IPS-18a (cell line): ENCODE data around the gene CACNA2D4.

Experiments
- H3K27ac ChIP-seq: one replicate; pipeline ENCODE4 v1.5.1; 2013; ENCODE audit warnings: low read length
- H3K27me3 ChIP-seq: one replicate; pipeline ENCODE4 v1.6.1; 2013; ENCODE audit warnings: mild to moderate bottlenecking, low read length; ENCODE audit not compliant: control insufficient read depth, insufficient read depth
- H3K36me3 ChIP-seq: one replicate; pipeline ENCODE4 v1.6.1; 2013; ENCODE audit warnings: low read depth, low read length; ENCODE audit not compliant: control insufficient read depth
- H3K4me1 ChIP-seq: one replicate; pipeline ENCODE4 v1.6.1; 2013; ENCODE audit warnings: low read depth, low read length; ENCODE audit not compliant: control insufficient read depth
- H3K4me3 ChIP-seq: one replicate; pipeline ENCODE4 v1.5.1; 2013; ENCODE audit warnings: low read length
- H3K9ac ChIP-seq: one replicate; pipeline ENCODE4 v1.6.1; 2013; ENCODE audit warnings: mild to moderate bottlenecking, low read length, moderate library complexity
- H3K9me3 ChIP-seq: one replicate; pipeline ENCODE4 v1.6.1; 2013; ENCODE audit warnings: low read depth, low read length; ENCODE audit not compliant: control insufficient read depth

The CACNA2D4 gene

DNA sequence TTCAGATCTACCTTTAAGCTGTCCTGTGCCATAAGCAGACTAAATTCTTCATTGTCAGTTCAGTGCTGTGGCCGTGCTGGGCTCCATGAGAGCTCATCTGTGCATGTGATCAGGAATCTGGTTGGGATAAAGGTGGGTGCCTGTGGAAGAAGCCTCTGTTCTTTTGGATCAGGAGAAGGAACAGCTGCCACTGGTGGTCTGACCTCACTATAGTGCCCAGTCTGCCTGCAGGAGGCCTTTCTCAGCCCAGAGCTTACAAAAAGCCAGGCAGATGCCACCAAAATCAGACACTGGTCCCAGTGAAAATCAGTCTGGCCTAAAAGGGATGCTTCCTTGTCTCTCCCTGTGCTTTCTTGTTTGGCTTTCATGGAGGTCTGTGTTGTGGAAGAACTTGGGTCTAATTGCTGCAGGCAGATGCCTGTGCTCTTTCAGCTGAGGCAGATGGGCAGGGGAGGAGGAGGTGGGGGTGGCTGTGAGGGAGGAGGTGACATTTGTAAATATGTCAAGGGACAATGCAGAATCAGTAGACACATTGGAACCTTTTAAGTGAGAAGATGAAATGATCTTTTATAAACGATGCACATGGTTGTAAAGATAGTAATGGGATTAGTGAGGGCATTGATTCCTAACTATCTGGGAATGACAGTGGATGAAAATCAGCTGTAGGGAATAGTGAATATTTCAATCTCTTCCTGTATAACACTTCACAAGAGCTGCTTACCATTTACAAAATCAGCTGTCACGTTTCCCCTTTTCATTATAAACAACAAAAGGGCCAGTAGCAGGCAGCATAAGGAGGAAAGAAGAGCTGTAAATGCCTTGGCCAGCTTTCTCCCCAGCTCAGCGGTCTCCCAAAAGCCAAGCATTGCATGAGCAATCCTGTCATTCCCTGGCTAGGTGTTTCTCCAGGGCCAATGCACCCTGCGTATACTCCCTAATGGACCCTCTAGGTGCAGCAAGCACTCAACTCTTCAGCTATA lies 44.6 kb downstream of the CACNA2D4 start:
- no peaks in the 10 kb centered on the region for H3K9me3 ChIP-seq
- H3K4me3 ChIP-seq: no peak overlapping the region
- H3K9ac ChIP-seq: no peak overlapping the region
- H3K27ac ChIP-seq: no peak overlapping the region
- no peaks in the 10 kb centered on the region for H3K27me3 ChIP-seq
- no peaks in the 10 kb centered on the region for H3K4me1 ChIP-seq
- no peaks in the 10 kb centered on the region for H3K36me3 ChIP-seq

DNA sequence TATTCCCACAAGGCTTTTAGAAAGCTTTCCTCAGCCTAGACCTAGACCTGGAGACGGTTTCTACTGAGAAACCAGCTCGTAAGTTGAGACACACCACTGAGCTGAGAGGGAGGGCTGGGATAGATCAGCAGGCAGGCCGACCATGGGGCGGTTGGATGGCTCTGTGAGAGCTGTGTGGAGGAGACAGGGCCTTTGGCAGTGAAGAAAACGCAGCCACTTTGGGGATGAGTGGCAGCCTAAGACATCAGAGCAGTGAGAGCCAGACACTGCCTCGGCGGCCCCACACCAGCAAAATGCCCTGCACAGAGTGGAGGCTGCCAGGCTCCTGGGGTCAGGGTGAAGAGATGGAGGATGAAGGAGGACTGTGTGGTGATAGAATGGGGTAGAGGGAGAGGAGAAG lies 46.0 kb downstream of the CACNA2D4 start:
- H3K36me3 ChIP-seq: no peaks in the 10 kb centered on the region
- no peak overlapping the region for H3K4me3 ChIP-seq

GRCh38 chr12:1872001-1872400 lies 46.5 kb downstream of the CACNA2D4 start:
- Histone ChIP-seq H3K4me3 (no peak overlapping the region), H3K9ac (no peak overlapping the region), H3K27me3 (no peaks in the 10 kb centered on the region), H3K36me3 (no peaks in the 10 kb centered on the region), H3K9me3 (no peaks in the 10 kb centered on the region), H3K27ac (no peak overlapping the region), H3K4me1 (no peaks in the 10 kb centered on the region)

More for the DNA sequence above, 46.0 kb downstream of the CACNA2D4 start:
- Histone ChIP-seq H3K9ac (no peak overlapping the region), H3K27me3 (no peaks in the 10 kb centered on the region), H3K9me3 (no peaks in the 10 kb centered on the region), H3K4me1 (no peaks in the 10 kb centered on the region), H3K27ac (no peak overlapping the region)

DNA sequence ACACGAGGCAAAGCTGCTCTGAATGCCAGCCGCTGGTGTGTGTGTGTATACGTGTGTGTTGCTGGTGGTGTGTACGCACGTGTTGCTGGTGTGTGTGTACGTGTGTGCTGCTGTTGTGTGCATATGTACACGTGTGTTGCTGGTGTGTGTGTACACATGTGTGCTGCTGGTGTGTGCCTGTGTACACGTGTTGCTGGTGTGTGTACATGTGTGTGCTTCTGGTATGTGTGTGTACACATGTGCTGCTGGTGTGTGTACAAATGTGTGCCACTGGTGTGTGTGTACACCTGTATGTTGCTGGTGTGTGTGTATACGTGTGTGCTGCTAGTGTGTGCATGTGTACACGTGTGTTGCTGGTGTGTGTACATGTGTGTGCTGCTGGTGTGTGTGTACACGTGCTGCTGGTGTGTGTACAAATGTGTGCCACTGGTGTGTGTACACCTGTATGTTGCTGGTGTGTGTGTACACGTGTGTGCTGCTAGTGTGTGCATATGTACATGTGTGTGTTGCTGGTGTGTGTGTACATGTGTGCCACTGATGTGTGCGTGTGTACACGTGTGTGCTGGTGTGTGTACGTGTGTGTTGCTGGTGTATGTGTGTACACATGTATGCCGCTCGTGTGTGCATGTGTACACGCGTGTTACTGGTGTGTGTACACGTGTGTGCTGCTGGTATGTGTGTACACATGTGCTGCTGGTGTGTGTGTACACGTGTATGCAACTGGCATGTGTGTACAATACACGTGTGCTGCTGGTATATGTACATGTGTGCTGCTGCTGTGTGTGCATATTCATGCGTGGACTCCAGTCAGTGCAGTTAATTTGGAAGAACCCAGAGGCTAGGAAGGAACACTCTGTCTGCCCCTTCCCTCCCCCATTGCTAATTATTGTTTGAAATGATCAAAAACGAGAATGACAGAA lies 47.2 kb downstream of the CACNA2D4 start:
- no peaks in the 10 kb centered on the region for H3K27me3 ChIP-seq
- H3K9ac ChIP-seq: no peak overlapping the region

DNA sequence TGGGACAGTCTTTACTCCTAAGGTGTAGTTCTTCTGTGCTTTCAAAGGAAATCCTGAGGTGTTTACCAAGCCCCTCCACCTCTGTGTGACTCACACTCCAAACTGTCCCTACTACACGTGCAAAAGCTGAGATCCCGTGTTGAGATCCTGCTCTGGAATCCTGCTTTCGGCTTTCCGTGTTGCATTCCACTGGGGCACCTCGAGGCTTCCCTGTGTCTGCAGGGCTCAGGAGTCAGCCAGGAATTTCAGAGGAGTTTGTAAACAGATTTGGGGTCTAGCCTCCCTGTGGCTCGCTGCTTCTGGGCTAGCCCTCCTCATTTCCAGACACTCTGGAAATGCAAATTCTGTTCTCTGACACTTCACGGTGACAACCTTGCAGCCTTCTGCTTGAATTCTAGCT lies 48.4 kb downstream of the CACNA2D4 start:
- H3K9me3 ChIP-seq: no peaks in the 10 kb centered on the region
- H3K36me3 ChIP-seq: no peaks in the 10 kb centered on the region
- H3K27ac ChIP-seq: no peak overlapping the region
- H3K4me3 ChIP-seq: no peak overlapping the region
- no peak overlapping the region for H3K9ac ChIP-seq
- H3K4me1 ChIP-seq: no peaks in the 10 kb centered on the region
- no peaks in the 10 kb centered on the region for H3K27me3 ChIP-seq

More for the DNA sequence above, 47.2 kb downstream of the CACNA2D4 start:
- no peak overlapping the region for H3K27ac ChIP-seq
- H3K4me3 ChIP-seq: no peak overlapping the region
- H3K36me3 ChIP-seq: no peaks in the 10 kb centered on the region
- H3K4me1 ChIP-seq: no peaks in the 10 kb centered on the region
- H3K9me3 ChIP-seq: no peaks in the 10 kb centered on the region

GRCh38 chr12:1869145-1869544 lies 49.3 kb downstream of the CACNA2D4 start:
- Histone ChIP-seq H3K9ac (no peak overlapping the region), H3K36me3 (no peaks in the 10 kb centered on the region), H3K4me3 (no peak overlapping the region), H3K4me1 (no peaks in the 10 kb centered on the region), H3K27me3 (no peaks in the 10 kb centered on the region), H3K9me3 (no peaks in the 10 kb centered on the region), H3K27ac (no peak overlapping the region)

DNA sequence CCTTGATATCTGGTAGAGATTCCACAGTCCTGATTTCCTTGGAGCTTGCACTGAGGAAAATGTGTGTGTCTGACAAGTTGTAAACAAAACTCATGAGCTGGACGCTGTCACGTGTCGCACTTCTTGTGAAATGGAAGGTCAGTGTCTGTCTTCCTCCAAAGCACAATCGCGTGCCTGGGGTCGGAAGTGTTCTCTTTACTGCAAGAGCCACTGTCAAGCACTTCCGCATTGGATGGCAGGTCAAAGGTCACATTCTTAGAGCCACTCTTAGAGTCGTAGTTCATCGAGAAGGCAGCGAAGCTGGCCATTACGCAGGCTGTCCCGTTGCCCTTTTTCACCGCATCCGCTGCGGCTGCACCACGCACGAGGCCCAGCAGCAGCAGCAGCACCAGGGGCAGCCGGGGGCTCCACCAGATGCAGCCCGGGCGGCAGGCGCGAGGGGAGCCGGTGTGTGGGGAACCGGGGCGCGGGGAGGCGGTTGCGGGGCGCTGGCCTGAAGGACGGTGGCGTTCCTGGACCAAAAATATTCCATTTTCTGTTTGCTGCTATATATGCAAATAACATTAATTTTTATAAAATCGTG lies 53.1 kb downstream of the CACNA2D4 start:
- no peaks in the 10 kb centered on the region for H3K9me3 ChIP-seq
- no peaks in the 10 kb centered on the region for H3K4me1 ChIP-seq
- H3K27ac ChIP-seq: no peak overlapping the region
- no peak overlapping the region for H3K4me3 ChIP-seq
- H3K27me3 ChIP-seq: no peaks in the 10 kb centered on the region
- H3K36me3 ChIP-seq: no peaks in the 10 kb centered on the region
- no peak overlapping the region for H3K9ac ChIP-seq

- no peaks in the 10 kb centered on the region for H3K4me1 ChIP-seq
- no peak overlapping the region for H3K4me3 ChIP-seq
These were observed 53.6 kb downstream of the CACNA2D4 start for GRCh38 chr12:1864867-1865266.

GRCh38 chr12:1864456-1864855 lies 54.0 kb downstream of the CACNA2D4 start:
- H3K4me3 ChIP-seq: no peak overlapping the region
- H3K9ac ChIP-seq: no peak overlapping the region
- H3K27ac ChIP-seq: no peak overlapping the region
- H3K9me3 ChIP-seq: no peaks in the 10 kb centered on the region
- no peaks in the 10 kb centered on the region for H3K27me3 ChIP-seq
- H3K4me1 ChIP-seq: no peaks in the 10 kb centered on the region
- no peaks in the 10 kb centered on the region for H3K36me3 ChIP-seq

More at GRCh38 chr12:1864867-1865266, 53.6 kb downstream of the CACNA2D4 start:
- Histone ChIP-seq H3K27ac (no peak overlapping the region), H3K9ac (no peak overlapping the region), H3K9me3 (no peaks in the 10 kb centered on the region), H3K27me3 (no peaks in the 10 kb centered on the region), H3K36me3 (no peaks in the 10 kb centered on the region)

DNA sequence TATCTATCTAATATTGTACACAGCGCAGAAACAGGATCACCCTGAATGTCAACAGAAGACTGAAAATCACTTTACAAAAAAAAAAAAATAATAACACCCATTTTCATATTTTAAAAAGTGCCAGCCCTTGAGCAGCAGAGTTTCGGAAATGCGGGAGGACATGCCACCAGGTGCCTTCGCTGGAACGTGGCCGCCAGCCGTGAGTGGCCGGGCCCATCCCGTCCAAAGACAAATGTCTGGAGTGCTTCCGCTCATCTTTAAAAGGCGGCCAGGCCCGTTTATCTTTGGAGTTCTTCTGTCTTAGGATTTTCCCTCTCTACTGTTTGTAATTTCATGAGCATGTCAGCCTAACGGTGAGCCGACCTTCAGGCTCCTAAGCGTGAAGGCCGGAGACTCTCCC lies 54.6 kb downstream of the CACNA2D4 start:
- H3K9me3 ChIP-seq: no peaks in the 10 kb centered on the region
- no peaks in the 10 kb centered on the region for H3K36me3 ChIP-seq
- H3K27me3 ChIP-seq: no peaks in the 10 kb centered on the region
- no peak overlapping the region for H3K9ac ChIP-seq
- no peak overlapping the region for H3K4me3 ChIP-seq
- H3K27ac ChIP-seq: no peak overlapping the region
- no peaks in the 10 kb centered on the region for H3K4me1 ChIP-seq

DNA sequence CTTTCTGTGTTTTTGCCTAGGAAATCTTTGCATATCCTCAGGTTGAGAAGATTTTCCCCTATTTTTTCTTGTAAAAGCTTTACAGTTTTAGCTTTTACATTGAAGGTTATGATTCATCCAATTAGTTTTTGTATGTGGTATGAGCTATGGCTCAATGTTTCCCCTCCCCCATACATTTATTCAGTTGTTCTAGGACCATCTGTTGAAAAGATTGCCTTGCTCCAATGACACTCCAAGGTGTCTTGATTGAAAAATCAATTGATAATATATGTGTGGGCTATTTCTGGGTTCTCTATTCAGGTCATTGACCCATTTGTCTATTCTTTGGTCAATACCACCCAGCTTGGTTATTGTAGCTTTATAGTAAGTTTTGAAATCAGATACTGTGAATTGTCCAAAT lies 55.5 kb downstream of the CACNA2D4 start:
- H3K27me3 ChIP-seq: no peaks in the 10 kb centered on the region
- no peak overlapping the region for H3K27ac ChIP-seq
- H3K9me3 ChIP-seq: no peaks in the 10 kb centered on the region
- H3K4me3 ChIP-seq: no peak overlapping the region
- no peaks in the 10 kb centered on the region for H3K4me1 ChIP-seq
- H3K9ac ChIP-seq: no peak overlapping the region
- no peaks in the 10 kb centered on the region for H3K36me3 ChIP-seq
